ENCODE measurements around the gene TENM4. TPM values are rescaled to one million over a fixed set of nuclear protein-coding genes. Genes with fewer than 3 reads are reported as not detected.
"Not testable (repeated sequence)": the region's sequence is repeated elsewhere in the genome, so short reads cannot be mapped to it uniquely, and the experiment has no call there.

Gene TENM4
- total RNA-seq, 4 donors from 2014 or later = 0.02 to 0.82 (median 0.23) TPM

GRCh38 chr11:78615724-78616123, 825.1 kb downstream of the TENM4 start:
- no peak for DNase-seq
- no peak for ATAC-seq
- in situ Hi-C loops (cut with MboI; ENCODE audit: low sequenced_read_pairs in 4 of 4) (no loop called here), intact Hi-C loops (cut with DNase I; ENCODE audit: low total_unique reads) (no loop called here)
- no peak for TF ChIP-seq CTCF (IDR thresholded peaks at IDR 0.05 in 4 of 5, conservative IDR thresholded peaks at IDR 0.05 in 1 of 5)
- TF ChIP-seq POLR2A (IDR thresholded peaks at IDR 0.05) = no peak
- no peaks in the 10 kb centered on the region for H3K36me3 ChIP-seq
- no peak overlapping the region for H3K4me3 ChIP-seq
- H3K4me1 ChIP-seq = no peaks in the 10 kb centered on the region
- no peaks in the 10 kb centered on the region for H3K27me3 ChIP-seq
- no peak overlapping the region for H3K27ac ChIP-seq
- no peaks in the 10 kb centered on the region for H3K9me3 ChIP-seq

DNA sequence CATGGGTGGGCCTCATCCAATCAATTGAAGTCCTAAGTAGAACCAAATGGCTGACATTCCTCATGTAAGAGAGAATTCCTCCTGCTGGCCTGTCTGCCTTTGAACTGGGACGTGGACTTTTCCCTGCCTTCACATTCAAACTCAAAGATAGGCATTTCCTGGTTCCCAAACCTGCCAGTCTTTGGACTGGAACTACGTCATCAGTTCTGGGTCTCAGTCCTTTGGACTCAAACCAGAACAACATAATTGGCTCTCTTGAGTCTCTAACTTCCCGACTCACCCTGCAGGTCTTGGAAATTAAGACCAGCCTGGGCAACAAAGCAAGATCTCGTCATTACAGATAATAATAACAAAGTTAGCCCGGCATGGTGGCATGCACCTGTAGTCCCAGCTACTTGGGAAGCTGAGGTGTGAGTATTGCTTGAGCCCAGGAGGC, 827.4 kb downstream of the TENM4 start:
- Histone ChIP-seq H3K36me3 (no peaks in the 10 kb centered on the region), H3K27me3 (no peaks in the 10 kb centered on the region), H3K4me1 (no peaks in the 10 kb centered on the region), H3K4me3 (no peak overlapping the region), H3K9me3 (no peaks in the 10 kb centered on the region), H3K27ac (no peak overlapping the region)
- DNase-seq (no peak), ATAC-seq (no peak)
- in situ Hi-C loops (cut with MboI; ENCODE audit: low sequenced_read_pairs in 4 of 4) = no loop called here
- intact Hi-C loops (cut with DNase I; ENCODE audit: low total_unique reads) = no loop called here
- TF ChIP-seq CTCF (IDR thresholded peaks at IDR 0.05 in 4 of 5, conservative IDR thresholded peaks at IDR 0.05 in 1 of 5) (no peak), POLR2A (IDR thresholded peaks at IDR 0.05) (no peak)

- no peak for TF ChIP-seq POLR2A (IDR thresholded peaks at IDR 0.05)
- TF ChIP-seq CTCF (IDR thresholded peaks at IDR 0.05 in 4 of 5, conservative IDR thresholded peaks at IDR 0.05 in 1 of 5) = no peak
- Histone ChIP-seq H3K36me3 (no peaks in the 10 kb centered on the region), H3K4me1 (no peaks in the 10 kb centered on the region), H3K9me3 (no peaks in the 10 kb centered on the region), H3K4me3 (no peak overlapping the region), H3K27me3 (no peaks in the 10 kb centered on the region), H3K27ac (no peak overlapping the region)
- ATAC-seq (no peak), DNase-seq (no peak)
- in situ Hi-C loops (cut with MboI; ENCODE audit: low sequenced_read_pairs in 4 of 4) (no loop called here), intact Hi-C loops (cut with DNase I; ENCODE audit: low total_unique reads) (no loop called here)
Observed at GRCh38 chr11:78612721-78613377, 828.0 kb downstream of the TENM4 start.

DNA sequence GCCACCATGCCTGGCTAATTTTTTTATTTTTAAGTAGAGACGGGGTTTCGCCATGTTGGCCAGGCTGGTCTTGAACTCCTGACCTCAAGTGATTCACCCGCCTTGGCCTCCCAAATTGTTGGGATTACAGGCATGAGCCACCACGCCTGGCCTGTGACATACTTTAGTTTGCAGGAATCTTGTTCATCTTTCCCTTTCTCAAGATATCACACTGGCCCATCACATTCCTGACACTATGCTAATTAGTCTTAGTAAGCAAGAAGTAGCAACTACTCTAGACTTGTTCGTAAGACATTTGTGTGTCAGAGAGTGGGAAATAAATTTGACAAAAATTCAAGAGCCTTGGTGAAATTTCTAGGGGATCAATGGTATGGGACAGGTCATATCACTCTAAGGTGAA, 831.5 kb downstream of the TENM4 start:
- intact Hi-C loops (cut with DNase I; ENCODE audit: low total_unique reads); H3K4me3 ChIP-seq; ATAC-seq; in situ Hi-C loops (cut with MboI; ENCODE audit: low sequenced_read_pairs in 4 of 4); H3K27ac ChIP-seq; H3K4me1 ChIP-seq; H3K9me3 ChIP-seq; DNase-seq; H3K36me3 ChIP-seq; H3K27me3 ChIP-seq: not testable (repeated sequence)

GRCh38 chr11:78607696-78608095, 833.1 kb downstream of the TENM4 start:
- no peak for DNase-seq
- ATAC-seq = no peak
- Histone ChIP-seq H3K4me1 (no peaks in the 10 kb centered on the region), H3K36me3 (no peaks in the 10 kb centered on the region), H3K27me3 (no peaks in the 10 kb centered on the region), H3K27ac (no peak overlapping the region), H3K4me3 (no peak overlapping the region), H3K9me3 (no peaks in the 10 kb centered on the region)
- in situ Hi-C loops (cut with MboI; ENCODE audit: low sequenced_read_pairs in 4 of 4) (no loop called here), intact Hi-C loops (cut with DNase I; ENCODE audit: low total_unique reads) (no loop called here)
- TF ChIP-seq POLR2A (IDR thresholded peaks at IDR 0.05) = no peak
- TF ChIP-seq CTCF (IDR thresholded peaks at IDR 0.05 in 4 of 5, conservative IDR thresholded peaks at IDR 0.05 in 1 of 5) = no peak

All from gastrocnemius medialis (tissue), 4 donors.